ENCODE measurements around the gene ZNF316. TPM values are rescaled to one million over a fixed set of nuclear protein-coding genes. Genes with fewer than 3 reads are reported as not detected.

ZNF316 gene
- total and polyA plus RNA-seq, 10 of the 15 experiments (the other 5 are each of a cell fraction or from before 2014, with no cell fraction given) = 0.03 to 28.9 (median 5.7) TPM

GRCh38 chr7:6656413-6656812 is 19.3 kb downstream of the ZNF316 start (continued):
- TF ChIP-seq CEBPZ (IDR thresholded peaks at IDR 0.05; ENCODE audit: low read depth, low read length) = no peak

- TF ChIP-seq HDAC2 (IDR thresholded peaks at IDR 0.05) (no peak), TCF3 (IDR thresholded peaks at IDR 0.05; ENCODE audit: borderline replicate concordance, insufficient read depth, low read depth, low read length) (no peak), CBX3 (IDR thresholded peaks at IDR 0.05; ENCODE audit: borderline replicate concordance, low read depth) (no peak), ZNF622 (IDR thresholded peaks at IDR 0.05) (no peak), MYB (IDR thresholded peaks at IDR 0.05; ENCODE audit: borderline replicate concordance, low read depth, low read length) (no peak), EED (IDR thresholded peaks at IDR 0.05; ENCODE audit: low read depth) (no peak), TCF7 (IDR thresholded peaks at IDR 0.05; ENCODE audit: borderline replicate concordance) (no peak), SUZ12 (IDR thresholded peaks at IDR 0.05; ENCODE audit: unreplicated experiment) (no peak), E2F8 (IDR thresholded peaks at IDR 0.05; ENCODE audit: low read depth, partially characterized antibody) (no peak), E4F1 (IDR thresholded peaks at IDR 0.05; ENCODE audit: borderline replicate concordance, partially characterized antibody) (no peak)
- no peak for FAIRE-seq
- in situ Hi-C loops (cut with MboI) = no loop called here
- no peak overlapping the region for H3K27ac ChIP-seq (ENCODE audit: control insufficient read depth, insufficient read depth)
- no peak overlapping the region for H3K9ac ChIP-seq (ENCODE audit: control insufficient read depth, insufficient read depth, low read length)
- ATAC-seq = no peak; the same call in 2 of the 3 replicates
- H3K4me3 ChIP-seq = no peak overlapping the region
- ChIA-PET CTCF (interaction anchor here (0.8 to 1.1 kb wide), 2 partner anchors 20 to 44 kb away, joined by 3 read pairs; no protein-coding TSS in a partner anchor), SMC1A (ENCODE audit: uncharacterized antibody, unreplicated experiment) (no interaction called here), RAD21 (ENCODE audit: unreplicated experiment) (no interaction called here), POLR2A (no interaction called here)
- H4K20me1 ChIP-seq (ENCODE audit: control insufficient read depth, insufficient read depth) = no peaks in the 10 kb centered on the region
- no peaks in the 10 kb centered on the region; the same call in 2 of the 3 replicates for H3K9me3 ChIP-seq (replicated peaks; ENCODE audit: control insufficient read depth, insufficient read depth, low read length)
- intact Hi-C loops (cut with micrococcal nuclease; ENCODE audit: unreplicated experiment) = no loop called here
- no peak overlapping the region for H2AFZ ChIP-seq (ENCODE audit: control insufficient read depth, low read depth, low read length)
- H3K4me2 ChIP-seq (ENCODE audit: control insufficient read depth, insufficient read depth) = no peak overlapping the region
- no TSS peak for BruUV-seq (replicated peaks)
- no peak for DNase-seq (ENCODE audit: low read depth, low spot score)
- peaks cover 5 to 6% of the 10 kb centered on the region in 2 experiments; a peak in 3 of 4 replicates for H3K36me3 ChIP-seq (ENCODE audit: control insufficient read depth in 2 of 2, insufficient read depth in 2 of 2, low read length in 1 of 2)
- H3K79me2 ChIP-seq (ENCODE audit: control insufficient read depth, insufficient read depth, low read length) = no peaks in the 10 kb centered on the region
- H3K27me3 ChIP-seq (replicated peaks in 1 of 2; ENCODE audit: control insufficient read depth in 2 of 2, insufficient read depth in 2 of 2, low read length in 1 of 2) = no peaks in the 10 kb centered on the region
- 13% methylated on average over 11 of the region's 11 CpGs for WGBS (ENCODE audit: insufficient coverage, insufficient replicate concordance, low lambda C conversion rate, missing lambda C conversion rate)
- no peaks in the 10 kb centered on the region for H3K4me1 ChIP-seq (ENCODE audit: control insufficient read depth, insufficient read depth, low read length)
Observed at GRCh38 chr7:6658618-6659345, 21.7 kb downstream of the ZNF316 start.
